KOPT-K1 (cell line): ENCODE data around the gene IL1RAPL2.

Source experiments
- H3K27ac ChIP-seq: fragments of 200-600 bp; sonication (generic); 2 replicates; pipeline ENCODE4 v1.5.1; 2016; ENCODE audit warnings: antibody characterized with exemption, mild to moderate bottlenecking, low read depth, low read length; ENCODE audit not compliant: poor library complexity, severe bottlenecking
- H3K36me3 ChIP-seq: fragments of 200-600 bp; sonication (generic); 2 replicates; pipeline ENCODE4 v1.5.1; 2017; ENCODE audit warnings: antibody characterized with exemption, mild to moderate bottlenecking, low read length, moderate library complexity; ENCODE audit not compliant: insufficient read depth
- H3K9me3 ChIP-seq: fragments of 200-600 bp; sonication (generic); 2 replicates; pipeline ENCODE4 v1.5.1; 2017; ENCODE audit warnings: antibody characterized with exemption, low read length, mild to moderate bottlenecking; ENCODE audit not compliant: insufficient read depth, poor library complexity, severe bottlenecking

Gene IL1RAPL2

DNA sequence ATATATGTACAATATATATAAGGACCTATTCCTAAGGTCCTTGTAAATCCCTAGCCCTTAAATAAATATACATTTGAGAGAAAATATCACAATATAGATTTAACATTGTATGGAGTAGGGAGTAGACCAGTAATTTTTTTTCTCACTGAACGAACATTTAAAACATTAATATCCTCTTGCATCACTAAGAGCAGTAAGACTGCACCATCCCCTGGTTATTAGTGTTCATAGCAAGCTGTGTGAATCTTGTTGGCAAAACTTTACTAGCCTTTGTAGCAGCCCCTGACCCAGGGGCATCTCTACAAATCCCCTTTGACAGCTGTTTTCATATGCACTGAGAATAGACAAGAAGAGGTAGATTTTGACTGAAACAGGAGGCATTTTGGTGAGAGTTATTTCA is 146.5 kb downstream of the IL1RAPL2 start:
- Histone ChIP-seq H3K27ac (no peak overlapping the region), H3K9me3 (no peaks in the 10 kb centered on the region), H3K36me3 (no peaks in the 10 kb centered on the region)

DNA sequence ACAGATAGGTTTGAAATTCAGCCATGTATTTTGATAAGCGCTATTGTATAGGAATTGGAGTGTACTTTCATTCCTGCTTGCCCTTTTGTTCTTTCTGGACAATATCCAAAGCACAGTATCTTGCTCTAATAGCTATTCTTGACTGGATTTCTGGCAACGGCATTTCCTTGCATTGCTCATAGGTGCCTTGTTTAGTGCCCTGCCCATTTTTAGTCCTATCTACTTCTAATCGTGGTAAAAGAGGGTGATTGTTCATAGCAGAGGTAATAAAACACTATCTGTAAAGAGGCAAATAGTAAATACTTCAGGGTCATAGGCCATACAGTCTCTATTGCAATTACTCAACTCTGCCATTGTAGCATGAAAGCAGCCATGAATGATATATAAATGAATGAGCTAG is 155.9 kb downstream of the IL1RAPL2 start:
- no peak overlapping the region for H3K27ac ChIP-seq
- H3K9me3 ChIP-seq = no peaks in the 10 kb centered on the region
- no peaks in the 10 kb centered on the region for H3K36me3 ChIP-seq

DNA sequence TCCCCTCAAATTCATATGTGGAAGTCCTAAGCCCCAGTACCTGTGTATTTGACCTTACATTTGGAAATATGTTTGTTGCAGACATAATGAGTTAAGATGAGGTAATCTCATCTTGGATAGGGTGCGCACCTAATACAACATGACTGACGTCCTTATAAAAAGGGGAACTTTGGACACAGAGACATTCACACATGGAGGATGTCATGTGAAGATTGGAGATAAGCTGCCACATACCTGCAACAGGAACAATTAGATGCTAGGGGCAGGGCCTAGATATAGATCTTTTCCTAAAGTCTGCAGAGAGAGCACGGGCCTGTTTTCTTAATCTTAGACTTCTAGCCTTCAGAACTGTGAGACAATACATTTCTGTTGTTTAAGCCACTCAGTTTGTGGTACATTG is 162.5 kb downstream of the IL1RAPL2 start:
- no peaks in the 10 kb centered on the region for H3K9me3 ChIP-seq
- no peak overlapping the region for H3K27ac ChIP-seq
- H3K36me3 ChIP-seq = no peaks in the 10 kb centered on the region

DNA sequence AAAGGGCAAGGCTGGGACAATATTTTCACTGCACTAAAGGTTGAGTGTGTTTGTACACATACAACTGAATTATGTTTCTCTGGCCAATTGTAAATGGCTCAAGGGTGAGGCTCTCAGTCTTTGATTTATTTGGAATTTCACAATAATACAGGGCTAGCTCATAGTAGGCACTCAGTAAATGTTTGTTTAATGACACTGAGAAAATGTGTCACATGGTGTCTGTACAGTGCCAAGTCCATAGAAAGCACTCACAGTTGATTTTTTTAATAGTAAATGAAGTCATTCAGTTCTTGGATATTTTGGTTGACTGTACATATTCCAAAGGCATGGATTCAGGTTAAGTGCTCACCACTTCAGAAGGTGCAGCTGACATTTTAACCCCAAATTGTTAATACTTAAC is 176.4 kb downstream of the IL1RAPL2 start:
- Histone ChIP-seq H3K27ac (no peak overlapping the region), H3K36me3 (no peaks in the 10 kb centered on the region), H3K9me3 (no peaks in the 10 kb centered on the region)

DNA sequence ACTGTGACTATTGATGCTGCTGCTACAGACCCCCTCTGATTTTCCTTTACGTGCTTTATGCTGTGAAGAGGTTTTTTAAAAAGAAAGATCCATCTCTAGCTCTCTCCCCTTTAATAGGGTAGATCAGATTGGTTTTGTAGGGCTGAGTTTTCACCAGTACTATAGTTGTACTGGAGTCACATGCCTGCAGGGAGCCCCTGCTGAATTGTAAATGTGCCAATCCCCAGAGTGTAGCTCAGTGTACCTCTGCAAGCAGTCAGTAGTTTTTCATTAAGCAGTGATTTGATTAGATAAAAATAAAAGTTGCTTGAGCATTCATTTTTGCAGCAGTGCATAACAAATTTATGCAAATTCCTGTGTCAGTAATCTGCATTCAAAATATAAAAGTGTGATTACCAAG is 179.2 kb downstream of the IL1RAPL2 start:
- Histone ChIP-seq H3K36me3 (no peaks in the 10 kb centered on the region), H3K27ac (no peak overlapping the region), H3K9me3 (no peaks in the 10 kb centered on the region)

DNA sequence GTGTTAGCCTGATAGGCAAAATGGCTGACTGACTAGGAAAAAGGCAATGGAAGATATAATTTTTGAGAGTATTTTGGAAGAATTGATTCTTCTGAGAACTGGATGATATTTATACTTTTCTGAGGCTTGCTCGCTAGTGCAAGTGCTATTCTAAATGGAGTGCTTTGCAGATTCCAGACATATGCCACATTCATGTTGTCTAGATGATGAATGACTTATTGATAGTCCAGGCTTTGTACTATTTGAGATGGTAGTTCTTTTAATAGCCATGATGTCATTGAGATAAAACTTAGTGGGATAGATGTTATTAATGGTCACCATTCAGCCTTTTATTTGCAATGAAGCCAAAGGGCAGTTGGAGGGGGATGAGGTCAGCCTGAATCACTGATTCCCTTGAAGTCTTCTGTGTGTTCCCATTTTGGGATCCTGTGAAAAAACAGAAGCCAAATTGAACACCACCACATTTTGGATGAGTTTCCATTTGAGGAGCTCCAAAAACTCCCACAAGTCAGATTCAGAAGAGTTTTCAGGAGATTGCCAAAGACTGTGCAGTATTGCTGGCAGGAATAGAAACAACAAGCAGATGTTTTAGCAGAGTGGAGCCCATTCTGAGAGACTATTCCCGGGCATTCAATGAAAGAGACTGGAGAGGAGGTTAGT is 184.1 kb downstream of the IL1RAPL2 start:
- Histone ChIP-seq H3K27ac (no peak overlapping the region), H3K9me3 (no peaks in the 10 kb centered on the region), H3K36me3 (no peaks in the 10 kb centered on the region)

DNA sequence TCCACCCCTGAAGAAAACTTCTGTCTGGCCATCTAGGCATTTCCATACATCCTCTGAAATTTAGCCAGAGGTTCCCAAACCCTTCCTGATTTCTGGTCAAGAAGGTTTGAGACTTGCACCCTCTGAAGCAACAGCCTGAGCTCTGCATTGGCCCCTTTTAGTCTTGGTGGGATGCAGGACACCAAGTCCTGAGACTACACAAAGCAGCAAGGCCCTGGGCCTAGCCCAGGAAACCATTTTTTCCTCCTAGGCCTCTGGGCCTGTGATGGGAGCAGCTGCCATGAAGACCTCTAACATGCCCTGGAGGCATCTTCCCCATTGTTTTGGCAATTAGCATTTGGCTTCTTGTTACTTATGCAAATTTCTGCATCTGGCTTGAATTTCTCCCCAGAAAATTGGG is 196.6 kb downstream of the IL1RAPL2 start:
- Histone ChIP-seq H3K27ac (no peak overlapping the region), H3K36me3 (no peaks in the 10 kb centered on the region), H3K9me3 (no peaks in the 10 kb centered on the region)

DNA sequence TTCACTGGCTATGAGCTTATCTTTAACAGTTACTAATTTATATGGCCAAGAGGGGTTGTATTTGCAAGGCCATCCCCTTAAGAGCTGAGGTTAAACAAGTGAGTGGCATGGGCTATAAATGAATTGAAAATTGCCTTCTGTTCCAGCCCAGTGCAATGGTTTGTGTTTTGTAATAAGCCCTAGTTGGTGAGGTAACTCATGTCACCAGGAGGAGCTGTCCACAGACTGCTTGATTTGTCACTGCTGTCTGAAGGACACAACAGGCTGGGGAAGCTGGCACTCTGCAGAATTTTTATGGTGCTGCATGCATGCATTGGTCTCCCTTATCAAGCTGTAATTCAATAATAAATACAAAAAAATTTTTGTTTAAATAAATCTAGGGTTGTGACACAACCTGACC is 223.8 kb downstream of the IL1RAPL2 start:
- no peak overlapping the region for H3K27ac ChIP-seq
- no peaks in the 10 kb centered on the region for H3K36me3 ChIP-seq
- H3K9me3 ChIP-seq = no peaks in the 10 kb centered on the region

DNA sequence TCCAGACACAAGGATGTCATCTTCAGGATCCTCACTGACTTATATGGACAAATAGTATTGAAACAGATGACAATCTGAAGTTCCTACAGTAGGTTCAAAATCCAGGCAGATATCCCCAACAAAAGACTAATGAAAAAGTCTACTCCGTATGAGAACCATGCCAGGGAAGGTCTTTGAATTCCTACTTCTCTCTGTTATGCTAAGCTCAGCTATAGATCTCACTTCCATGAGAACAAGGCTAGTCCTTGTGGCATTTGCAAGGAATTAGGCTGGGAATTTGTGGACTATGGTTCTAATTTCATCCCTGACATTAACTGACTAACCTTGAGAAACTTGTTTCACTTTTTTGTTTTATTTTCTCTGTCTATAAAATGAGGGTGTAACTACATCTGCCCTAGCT is 229.8 kb downstream of the IL1RAPL2 start:
- Histone ChIP-seq H3K27ac (no peak overlapping the region), H3K9me3 (no peaks in the 10 kb centered on the region), H3K36me3 (no peaks in the 10 kb centered on the region)

DNA sequence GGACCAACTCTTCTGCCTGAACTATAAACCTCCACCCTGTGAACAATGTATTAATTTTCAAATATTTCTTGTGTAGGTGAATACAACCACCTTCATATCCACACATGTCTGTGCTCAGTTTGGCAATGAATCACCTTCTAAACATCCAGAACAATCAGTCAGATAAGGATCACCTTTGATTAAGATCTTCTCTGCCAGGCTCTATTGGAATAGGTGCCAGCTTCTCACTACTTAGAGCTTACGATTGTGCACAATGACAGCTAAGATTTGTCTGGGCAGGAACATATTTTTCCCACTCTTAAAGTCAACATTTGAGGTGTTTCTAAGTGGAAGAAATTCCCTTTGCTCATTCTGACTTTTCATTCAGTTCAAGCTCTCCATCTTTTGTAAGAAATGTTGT is 237.2 kb downstream of the IL1RAPL2 start:
- Histone ChIP-seq H3K9me3 (no peaks in the 10 kb centered on the region), H3K36me3 (no peaks in the 10 kb centered on the region), H3K27ac (no peak overlapping the region)

DNA sequence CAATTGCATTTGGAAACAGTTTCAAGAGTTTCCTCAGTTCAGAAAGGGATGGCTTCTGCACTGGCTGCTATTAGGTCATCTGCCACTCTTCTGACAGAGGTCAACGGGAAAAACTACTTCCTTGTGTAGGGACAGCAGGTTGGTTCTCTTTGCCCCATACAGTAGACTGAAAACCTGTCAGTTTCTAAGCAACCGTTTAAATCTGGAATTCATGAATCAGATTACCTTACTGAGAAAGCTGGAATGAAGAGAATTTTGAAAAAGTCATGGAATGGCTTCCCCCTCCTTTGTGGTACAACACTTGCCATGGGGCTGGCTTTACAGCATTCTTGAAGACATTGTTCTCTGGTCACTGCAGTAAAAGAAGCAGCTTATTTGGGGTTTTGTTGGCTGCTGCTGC is 240.3 kb downstream of the IL1RAPL2 start:
- Histone ChIP-seq H3K36me3 (no peaks in the 10 kb centered on the region), H3K27ac (no peak overlapping the region), H3K9me3 (no peaks in the 10 kb centered on the region)

DNA sequence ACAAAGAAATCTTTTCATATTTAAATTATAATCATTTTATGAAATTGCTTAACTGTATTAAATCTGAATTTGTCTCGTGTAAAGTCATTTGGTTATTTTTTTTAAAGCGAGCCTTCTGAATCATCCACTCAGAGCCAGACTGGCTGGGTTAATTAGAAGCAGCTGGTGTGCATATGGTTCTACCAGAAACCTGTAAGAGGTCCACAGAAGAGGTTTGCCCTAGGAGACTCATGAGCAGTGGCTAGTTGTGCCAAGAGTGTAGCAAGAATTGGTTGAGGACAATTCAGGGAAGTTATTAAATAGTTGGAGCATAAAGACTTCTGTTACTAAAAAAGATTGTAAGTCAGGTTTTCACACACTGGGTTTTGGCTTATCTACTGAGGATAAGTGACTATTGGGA is 267.4 kb downstream of the IL1RAPL2 start:
- no peaks in the 10 kb centered on the region for H3K9me3 ChIP-seq
- no peaks in the 10 kb centered on the region for H3K36me3 ChIP-seq
- no peak overlapping the region for H3K27ac ChIP-seq

DNA sequence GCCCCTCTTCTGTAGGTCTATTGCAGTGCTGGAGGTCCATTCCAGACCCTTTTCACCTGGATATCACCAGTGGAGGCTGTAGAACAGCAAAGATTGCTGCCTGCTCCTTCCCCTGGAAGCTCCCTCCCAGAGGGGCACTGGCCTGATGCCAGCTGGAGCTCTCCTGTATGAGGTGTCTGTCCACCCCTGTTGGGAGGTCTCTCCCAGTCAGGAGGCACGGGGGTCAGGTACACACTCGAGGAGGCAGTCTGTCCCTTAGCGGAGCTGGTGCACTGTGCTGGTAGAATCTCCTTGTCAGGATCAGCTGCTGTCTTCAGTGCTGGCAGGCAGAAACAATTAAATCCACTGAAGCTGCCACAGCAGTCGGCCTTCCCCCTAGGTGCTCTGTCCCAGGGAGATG is 276.6 kb downstream of the IL1RAPL2 start:
- no peaks in the 10 kb centered on the region for H3K9me3 ChIP-seq
- no peaks in the 10 kb centered on the region for H3K36me3 ChIP-seq
- H3K27ac ChIP-seq = no peak overlapping the region

DNA sequence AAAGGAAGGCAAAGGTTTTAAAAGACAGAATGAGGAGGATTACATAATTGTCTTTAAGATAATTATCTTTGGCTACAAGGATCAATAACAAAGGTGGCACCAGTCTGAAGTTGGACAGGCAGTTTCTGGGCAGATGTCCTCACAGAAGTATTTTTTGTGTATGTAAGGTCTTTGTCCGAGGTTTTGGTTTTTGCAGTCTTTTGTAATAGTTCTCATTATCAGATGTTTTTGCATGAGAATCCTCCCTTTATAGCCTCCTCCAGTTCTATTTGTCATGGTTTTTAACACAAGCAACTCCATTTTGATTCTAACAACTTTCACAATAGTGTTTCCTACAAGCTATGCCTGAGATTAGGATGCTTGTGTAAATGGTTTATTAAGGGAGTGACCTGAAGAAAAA is 286.2 kb downstream of the IL1RAPL2 start:
- Histone ChIP-seq H3K36me3 (no peaks in the 10 kb centered on the region), H3K27ac (no peak overlapping the region), H3K9me3 (no peaks in the 10 kb centered on the region)

DNA sequence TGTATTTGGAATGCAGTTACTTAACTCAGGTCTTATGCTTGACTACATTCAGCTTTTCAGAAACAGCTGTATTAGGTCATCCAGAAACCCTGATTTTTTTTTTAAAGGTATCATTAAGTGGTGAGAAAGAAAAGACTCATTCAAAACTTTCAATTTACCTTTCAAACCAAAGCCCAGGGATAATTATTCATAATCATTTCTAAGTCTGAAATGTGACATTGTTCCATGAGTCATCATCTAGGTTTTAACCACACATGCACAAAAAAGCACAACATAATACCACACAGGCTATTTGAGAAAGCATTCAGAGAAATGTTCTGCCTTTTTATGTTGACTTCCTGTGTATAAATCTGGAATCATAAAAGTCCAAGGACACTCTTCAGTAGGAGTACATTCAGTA is 288.2 kb downstream of the IL1RAPL2 start:
- Histone ChIP-seq H3K9me3 (no peaks in the 10 kb centered on the region), H3K27ac (no peak overlapping the region), H3K36me3 (no peaks in the 10 kb centered on the region)

DNA sequence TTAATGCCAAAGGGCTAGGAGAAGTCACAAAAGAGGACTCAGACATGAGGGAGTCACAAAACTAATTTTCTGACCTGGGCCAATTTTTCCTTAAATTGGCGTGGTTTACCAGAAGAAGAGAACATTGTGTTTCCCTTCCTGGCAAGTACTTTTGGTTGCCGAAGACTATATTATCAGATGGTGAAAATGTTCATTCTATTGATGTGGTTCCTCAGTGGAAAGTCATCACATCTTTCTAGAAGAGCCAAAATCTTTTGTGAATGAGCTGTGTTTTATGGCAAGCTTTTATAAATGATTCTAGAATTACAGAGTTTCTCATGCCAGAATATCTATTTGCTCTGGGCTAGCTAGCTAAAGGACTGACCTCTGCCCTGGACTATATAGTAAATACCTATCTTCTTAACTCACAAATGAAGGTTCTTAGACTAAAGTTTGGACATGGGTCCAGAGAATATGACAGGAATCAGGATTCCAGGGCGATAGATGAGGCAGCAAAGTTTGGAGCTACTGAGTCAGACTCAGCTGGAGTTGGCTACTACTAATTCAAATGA is 288.9 kb downstream of the IL1RAPL2 start:
- Histone ChIP-seq H3K9me3 (no peaks in the 10 kb centered on the region), H3K36me3 (no peaks in the 10 kb centered on the region), H3K27ac (no peak overlapping the region)
